ENCODE measurements around the gene SLC39A8. TPM values are rescaled to one million over a fixed set of nuclear protein-coding genes. Genes with fewer than 3 reads are reported as not detected.

SLC39A8 gene
- total RNA-seq, 1 experiment from 2014 or later, result 13.2 TPM

DNA sequence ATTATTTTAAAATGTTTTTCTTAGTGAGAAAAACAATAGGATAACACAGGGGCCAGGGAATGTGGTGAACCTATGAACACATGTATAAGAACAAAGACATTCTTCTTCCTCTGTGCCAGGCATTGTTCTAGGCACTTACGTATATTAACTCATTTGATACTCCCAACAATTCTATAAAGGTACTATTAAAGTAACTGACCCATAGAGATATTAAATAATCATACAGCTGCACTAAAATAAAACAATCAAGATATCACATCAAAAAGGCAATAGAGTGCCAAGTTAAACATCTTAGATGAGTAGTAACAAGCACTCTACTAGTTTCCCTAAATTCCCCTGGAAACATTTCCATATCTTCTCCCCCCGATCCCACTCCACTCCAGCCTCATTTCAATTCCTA, 33.4 kb downstream of the SLC39A8 start:
- Histone ChIP-seq H3K27me3 (ENCODE audit: insufficient read depth, low read length) (no peaks in the 10 kb centered on the region), H3K9me2 (ENCODE audit: insufficient read depth) (no peaks in the 10 kb centered on the region), H3K4me3 (replicated peaks in 1 of 2; ENCODE audit: low read depth in 1 of 2, low read length in 2 of 2) (no peak overlapping the region), H3K36me3 (ENCODE audit: control insufficient read depth in 1 of 2, insufficient read depth in 2 of 2, low read length in 2 of 2) (no peaks in the 10 kb centered on the region), H4K20me1 (ENCODE audit: insufficient read depth) (no peaks in the 10 kb centered on the region), H3K79me2 (ENCODE audit: insufficient read depth, low read length) (no peaks in the 10 kb centered on the region), H3K9me3 (ENCODE audit: control insufficient read depth in 1 of 2, insufficient read depth in 1 of 2, low read depth in 1 of 2, low read length in 2 of 2) (no peaks in the 10 kb centered on the region), H2AFZ (ENCODE audit: low read depth, low read length, poor library complexity, severe bottlenecking) (no peak overlapping the region), H3K27ac (ENCODE audit: low read depth, low read length) (no peak overlapping the region), H3K4me2 (ENCODE audit: low read length) (no peak overlapping the region), H3K4me1 (ENCODE audit: control insufficient read depth in 1 of 2, insufficient read depth in 2 of 2, low read length in 2 of 2) (peaks cover 0 to 3% of the 10 kb centered on the region in 2 experiments; a peak in 1 of 4 replicates), H3K9ac (ENCODE audit: low read length) (no peak overlapping the region)
- TF ChIP-seq TCF7L2 (IDR thresholded peaks at IDR 0.05; ENCODE audit: borderline replicate concordance, extremely low read depth, insufficient read depth, insufficient read length) (no peak), EZH2 (IDR thresholded peaks at IDR 0.05) (no peak), EGR1 (IDR thresholded peaks at IDR 0.05; ENCODE audit: low read depth) (no peak), ZNF274 (IDR thresholded peaks at IDR 0.05; ENCODE audit: low read depth, low read length) (no peak)
- no peak for ATAC-seq
- POLR2A ChIA-PET, result no interaction called here
- CTCF ChIA-PET, result no interaction called here
- BruUV-seq (replicated peaks), result no TSS peak
- intact Hi-C loops (cut with micrococcal nuclease), result no loop called here
- RAD21 ChIA-PET (ENCODE audit: low non-redundant PET in 1 of 2, low total read pairs in 2 of 2, uncharacterized antibody in 2 of 2, unreplicated experiment in 2 of 2), result no interaction called here
- no peak for DNase-seq (ENCODE audit: low read depth, low spot score)

DNA sequence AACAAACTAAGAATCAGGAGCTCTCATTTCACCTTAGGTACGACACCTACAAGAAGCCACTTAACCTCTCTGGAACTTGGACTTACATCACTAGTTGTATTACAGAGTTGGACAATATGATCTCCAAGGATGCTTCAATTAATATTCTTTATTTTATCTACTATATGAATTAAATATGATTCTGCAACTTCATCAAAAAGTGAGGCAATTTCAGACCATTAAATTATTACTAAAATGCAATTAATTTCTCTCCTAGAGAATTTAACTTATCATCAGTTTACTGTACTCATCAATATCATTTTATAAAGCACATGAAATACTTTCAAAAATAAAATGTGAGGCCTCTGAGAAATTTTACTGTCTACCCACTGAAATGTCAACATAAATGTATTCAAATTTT, 33.9 kb downstream of the SLC39A8 start:
- CTCF ChIA-PET, result no interaction called here
- POLR2A ChIA-PET, result no interaction called here

More for the DNA sequence above, 33.9 kb downstream of the SLC39A8 start:
- intact Hi-C loops (cut with micrococcal nuclease), result no loop called here
- Histone ChIP-seq H3K27me3 (ENCODE audit: insufficient read depth, low read length) (no peaks in the 10 kb centered on the region), H3K4me2 (ENCODE audit: low read length) (no peak overlapping the region), H3K4me1 (ENCODE audit: control insufficient read depth in 1 of 2, insufficient read depth in 2 of 2, low read length in 2 of 2) (peaks cover 0 to 3% of the 10 kb centered on the region in 2 experiments; a peak in 1 of 4 replicates), H3K9me3 (ENCODE audit: control insufficient read depth in 1 of 2, insufficient read depth in 1 of 2, low read depth in 1 of 2, low read length in 2 of 2) (no peaks in the 10 kb centered on the region), H3K9me2 (ENCODE audit: insufficient read depth) (no peaks in the 10 kb centered on the region), H3K4me3 (replicated peaks in 1 of 2; ENCODE audit: low read depth in 1 of 2, low read length in 2 of 2) (no peak overlapping the region), H3K9ac (ENCODE audit: low read length) (no peak overlapping the region), H2AFZ (ENCODE audit: low read depth, low read length, poor library complexity, severe bottlenecking) (no peak overlapping the region), H3K79me2 (ENCODE audit: insufficient read depth, low read length) (no peaks in the 10 kb centered on the region), H3K36me3 (ENCODE audit: control insufficient read depth in 1 of 2, insufficient read depth in 2 of 2, low read length in 2 of 2) (no peaks in the 10 kb centered on the region), H4K20me1 (ENCODE audit: insufficient read depth) (no peaks in the 10 kb centered on the region), H3K27ac (ENCODE audit: low read depth, low read length) (no peak overlapping the region)
- no TSS peak for BruUV-seq (replicated peaks)
- TF ChIP-seq TCF7L2 (IDR thresholded peaks at IDR 0.05; ENCODE audit: borderline replicate concordance, extremely low read depth, insufficient read depth, insufficient read length) (no peak), CTCF (IDR thresholded peaks at IDR 0.05 in 2 of 3, conservative IDR thresholded peaks at IDR 0.05 in 1 of 3; ENCODE audit: borderline replicate concordance in 1 of 3, insufficient read depth in 1 of 3, low read depth in 2 of 3, low read length in 2 of 3) (no peak), ELF1 (IDR thresholded peaks at IDR 0.05; ENCODE audit: borderline replicate concordance, low read depth) (no peak), POLR2AphosphoS5 (IDR thresholded peaks at IDR 0.05; ENCODE audit: low read depth, low read length) (no peak), EZH2 (IDR thresholded peaks at IDR 0.05) (no peak), FOSL1 (IDR thresholded peaks at IDR 0.05; ENCODE audit: low read depth) (no peak), JUND (IDR thresholded peaks at IDR 0.05) (no peak), RAD21 (IDR thresholded peaks at IDR 0.05; ENCODE audit: low read depth) (no peak), ZFX (IDR thresholded peaks at IDR 0.05) (no peak), ZNF274 (IDR thresholded peaks at IDR 0.05; ENCODE audit: low read depth, low read length) (no peak), SIN3A (IDR thresholded peaks at IDR 0.05; ENCODE audit: low read depth) (no peak), CBX3 (IDR thresholded peaks at IDR 0.05; ENCODE audit: low read depth) (no peak), POLR2A (IDR thresholded peaks at IDR 0.05; ENCODE audit: borderline replicate concordance, extremely low read depth, insufficient read depth, insufficient read length) (no peak), EGR1 (IDR thresholded peaks at IDR 0.05; ENCODE audit: low read depth) (no peak), EZH2phosphoT487 (IDR thresholded peaks at IDR 0.05; ENCODE audit: borderline replicate concordance) (no peak), SRF (IDR thresholded peaks at IDR 0.05; ENCODE audit: low read depth) (no peak), CEBPB (IDR thresholded peaks at IDR 0.05; ENCODE audit: low read depth) (no peak)
- TF ChIP-seq, protein P1, sequence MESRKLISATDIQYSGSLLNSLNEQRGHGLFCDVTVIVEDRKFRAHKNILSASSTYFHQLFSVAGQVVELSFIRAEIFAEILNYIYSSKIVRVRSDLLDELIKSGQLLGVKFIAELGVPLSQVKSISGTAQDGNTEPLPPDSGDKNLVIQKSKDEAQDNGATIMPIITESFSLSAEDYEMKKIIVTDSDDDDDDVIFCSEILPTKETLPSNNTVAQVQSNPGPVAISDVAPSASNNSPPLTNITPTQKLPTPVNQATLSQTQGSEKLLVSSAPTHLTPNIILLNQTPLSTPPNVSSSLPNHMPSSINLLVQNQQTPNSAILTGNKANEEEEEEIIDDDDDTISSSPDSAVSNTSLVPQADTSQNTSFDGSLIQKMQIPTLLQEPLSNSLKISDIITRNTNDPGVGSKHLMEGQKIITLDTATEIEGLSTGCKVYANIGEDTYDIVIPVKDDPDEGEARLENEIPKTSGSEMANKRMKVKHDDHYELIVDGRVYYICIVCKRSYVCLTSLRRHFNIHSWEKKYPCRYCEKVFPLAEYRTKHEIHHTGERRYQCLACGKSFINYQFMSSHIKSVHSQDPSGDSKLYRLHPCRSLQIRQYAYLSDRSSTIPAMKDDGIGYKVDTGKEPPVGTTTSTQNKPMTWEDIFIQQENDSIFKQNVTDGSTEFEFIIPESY (IDR thresholded peaks at IDR 0.05; ENCODE audit: extremely low read depth, insufficient replicate concordance, low read length), result no peak
- TF ChIP-seq, protein P2, sequence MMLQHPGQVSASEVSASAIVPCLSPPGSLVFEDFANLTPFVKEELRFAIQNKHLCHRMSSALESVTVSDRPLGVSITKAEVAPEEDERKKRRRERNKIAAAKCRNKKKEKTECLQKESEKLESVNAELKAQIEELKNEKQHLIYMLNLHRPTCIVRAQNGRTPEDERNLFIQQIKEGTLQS (IDR thresholded peaks at IDR 0.05), result no peak
- ATAC-seq (no peak), DNase-seq (ENCODE audit: low read depth, low spot score) (no peak)
- RAD21 ChIA-PET (ENCODE audit: low non-redundant PET in 1 of 2, low total read pairs in 2 of 2, uncharacterized antibody in 2 of 2, unreplicated experiment in 2 of 2), result no interaction called here
